IMR-90 (cell line): ENCODE measurements around the gene ADAMTS6. TPM values are rescaled to one million over a fixed set of nuclear protein-coding genes. Genes with fewer than 3 reads are reported as not detected.

Experiments used
- ATAC-seq: fragments of 200-7000 bp; cut with Tn5 transposase; 2 replicates; pipeline ENCODE4 v1.9.1; 2020; ENCODE audit warnings: low read depth, mild to moderate bottlenecking, moderate library complexity
- BruUV-seq: library from RNA; stranded (reverse); fragments of 400-500 nt; replicated peaks from 2 replicates; lab custom pipeline; 2021; lab: Mats Ljungman, UMichigan
- CTCF ChIA-PET: fragments of 300-600 bp; formaldehyde crosslinking; extraction: SDS; loops from one replicate; lab custom pipeline; 2021; ENCODE audit warnings: antibody characterized with exemption; lab: Yijun Ruan, JAX
- POLR2A ChIA-PET: fragments of 300-600 bp; sonication (Branson Sonifier 250); formaldehyde crosslinking; loops from one replicate; lab custom pipeline; 2022; ENCODE audit warnings: antibody characterized with exemption; ENCODE audit not compliant: unreplicated experiment; lab: Charles Lee
- DNase-seq: peaks from one replicate; pipeline ENCODE4 v3.0.0; 2013
- H2AFZ ChIP-seq: replicated peaks from 2 replicates; pipeline ENCODE3; 2013; ENCODE audit warnings: low read length, mild to moderate bottlenecking; ENCODE audit not compliant: poor library complexity
- H2AK5ac ChIP-seq: 2 replicates; pipeline ENCODE4 v1.6.1; 2013; ENCODE audit warnings: low read depth, low read length, inconsistent platforms
- H2AK9ac ChIP-seq: replicated peaks from 2 replicates; pipeline ENCODE3; 2013; ENCODE audit warnings: mild to moderate bottlenecking, low read depth, low read length, moderate library complexity; ENCODE audit not compliant: poor library complexity
- H2BK120ac ChIP-seq: 2 replicates; pipeline ENCODE4 v1.6.1; 2013; ENCODE audit warnings: low read depth, low read length, inconsistent platforms
- H2BK15ac ChIP-seq: 3 replicates; pipeline ENCODE4 v1.6.1; 2013; ENCODE audit warnings: low read depth, low read length, inconsistent platforms
- H2BK20ac ChIP-seq: 2 replicates; pipeline ENCODE4 v1.6.1; 2013; ENCODE audit warnings: low read depth, mild to moderate bottlenecking, inconsistent platforms, low read length, moderate library complexity
- H2BK5ac ChIP-seq: 2 replicates; pipeline ENCODE4 v1.6.1; 2013; ENCODE audit warnings: mild to moderate bottlenecking, low read depth, low read length, inconsistent platforms; ENCODE audit not compliant: poor library complexity, severe bottlenecking
- H3K14ac ChIP-seq: replicated peaks from 2 replicates; pipeline ENCODE4 v1.6.1; 2013; ENCODE audit warnings: low read depth, low read length, inconsistent platforms
- H3K18ac ChIP-seq: 2 replicates; pipeline ENCODE4 v1.6.1; 2013; ENCODE audit warnings: low read depth, low read length, control low read depth
- H3K23ac ChIP-seq: 2 replicates; pipeline ENCODE4 v1.6.1; 2013; ENCODE audit warnings: low read depth, low read length, inconsistent platforms
- H3K27ac ChIP-seq: 2 replicates; pipeline ENCODE4 v1.5.1; 2013; ENCODE audit warnings: mild to moderate bottlenecking, control low read depth, low read length; ENCODE audit not compliant: insufficient read depth
- H3K27me3 ChIP-seq: 2 replicates; pipeline ENCODE4 v1.6.1; 2013; ENCODE audit warnings: low read length; ENCODE audit not compliant: control insufficient read depth, insufficient read depth
- H3K36me3 ChIP-seq: 2 replicates; pipeline ENCODE4 v1.6.1; 2013; ENCODE audit warnings: low read length, mixed read lengths; ENCODE audit not compliant: control insufficient read depth, insufficient read depth
- H3K4ac ChIP-seq: 2 replicates; pipeline ENCODE4 v1.6.1; 2013; ENCODE audit warnings: low read depth, low read length, inconsistent platforms
- H3K4me1 ChIP-seq: 2 replicates; pipeline ENCODE4 v1.6.1; 2013; ENCODE audit warnings: low read length, mixed read lengths; ENCODE audit not compliant: control insufficient read depth, insufficient read depth
- H3K4me2 ChIP-seq: 2 replicates; pipeline ENCODE4 v1.6.1; 2013; ENCODE audit warnings: low read depth, mild to moderate bottlenecking, control low read depth, low read length, moderate library complexity
- H3K4me3 ChIP-seq: 2 replicates; pipeline ENCODE4 v1.5.1; 2013; ENCODE audit warnings: low read depth, mild to moderate bottlenecking, control low read depth, low read length, moderate library complexity; ENCODE audit not compliant: insufficient read depth
- H3K56ac ChIP-seq: 2 replicates; pipeline ENCODE4 v1.6.1; 2013; ENCODE audit warnings: low read length, inconsistent platforms; ENCODE audit not compliant: insufficient read depth; ENCODE audit errors: extremely low read depth
- H3K79me1 ChIP-seq, 2 experiments: 2 replicates each; pipeline ENCODE4 v1.6.1; 2013; ENCODE audit warnings: low read length in 2 of 2, inconsistent platforms in 1 of 2, low read depth in 1 of 2
- H3K9ac ChIP-seq: 2 replicates; pipeline ENCODE4 v1.6.1; 2013; ENCODE audit warnings: low read depth, low read length, control low read depth
- H3K9me1 ChIP-seq: 2 replicates; pipeline ENCODE4 v1.6.1; 2013; ENCODE audit warnings: low read length, inconsistent platforms; ENCODE audit not compliant: insufficient read depth
- H3K9me3 ChIP-seq: 2 replicates; pipeline ENCODE4 v1.6.1; 2013; ENCODE audit warnings: low read length; ENCODE audit not compliant: control insufficient read depth, insufficient read depth
- H4K20me1 ChIP-seq: 2 replicates; pipeline ENCODE4 v1.6.1; 2013; ENCODE audit warnings: low read length, inconsistent platforms; ENCODE audit not compliant: insufficient read depth
- H4K5ac ChIP-seq: 2 replicates; pipeline ENCODE4 v1.6.1; 2013; ENCODE audit warnings: mild to moderate bottlenecking, low read depth, low read length, control low read depth
- H4K8ac ChIP-seq, 2 experiments: 2 replicates each; pipeline ENCODE4 v1.6.1; 2013; ENCODE audit warnings: low read depth in 2 of 2, low read length in 2 of 2, control low read depth in 1 of 2, inconsistent platforms in 1 of 2
- H4K91ac ChIP-seq: 2 replicates; pipeline ENCODE4 v1.6.1; 2013; ENCODE audit warnings: low read depth, low read length, inconsistent platforms; ENCODE audit not compliant: insufficient read depth
- CEBPB ChIP-seq: IDR thresholded peaks from 2 replicates; pipeline ENCODE4 v1.6.1; 2012; ENCODE audit warnings: low read depth, low read length, improper control_type of control experiment
- CHD1 ChIP-seq: IDR thresholded peaks from 2 replicates; pipeline ENCODE4 v1.6.1; 2012; ENCODE audit warnings: low read depth, low read length, improper control_type of control experiment
- CTCF ChIP-seq: conservative IDR thresholded peaks from 2 replicates; pipeline ENCODE4 v1.5.1; 2012; ENCODE audit warnings: mild to moderate bottlenecking, low read depth, low read length, improper control_type of control experiment
- FOS ChIP-seq: fragments of 150-350 bp; IDR thresholded peaks from 2 replicates; pipeline ENCODE4 v1.6.1; 2016; ENCODE audit warnings: low read depth, low read length
- MAFK ChIP-seq: IDR thresholded peaks from 2 replicates; pipeline ENCODE4 v1.6.1; 2012; ENCODE audit warnings: low read depth, low read length, improper control_type of control experiment
- MAZ ChIP-seq: IDR thresholded peaks from 2 replicates; pipeline ENCODE4 v1.6.1; 2012; ENCODE audit warnings: low read depth, mild to moderate bottlenecking, low read length, improper control_type of control experiment, moderate library complexity, borderline replicate concordance
- NFE2L2 ChIP-seq: fragments of 150-350 bp; IDR thresholded peaks from 2 replicates; pipeline ENCODE4 v1.6.1; 2016; ENCODE audit warnings: low read depth, mild to moderate bottlenecking, low read length
- RAD21 ChIP-seq: IDR thresholded peaks from 2 replicates; pipeline ENCODE4 v1.6.1; 2012; ENCODE audit warnings: low read length, improper control_type of control experiment
- RCOR1 ChIP-seq: IDR thresholded peaks from 2 replicates; pipeline ENCODE4 v1.6.1; 2012; ENCODE audit warnings: mild to moderate bottlenecking, low read length, improper control_type of control experiment; ENCODE audit not compliant: insufficient replicate concordance
- RFX5 ChIP-seq: IDR thresholded peaks from 2 replicates; pipeline ENCODE4 v1.8.0; 2012; ENCODE audit warnings: low read depth, mild to moderate bottlenecking, low read length, moderate library complexity
- SMC3 ChIP-seq: fragments of 150-350 bp; IDR thresholded peaks from 2 replicates; pipeline ENCODE4 v1.6.1; 2016; ENCODE audit warnings: low read depth, mild to moderate bottlenecking, antibody characterized with exemption, low read length, moderate library complexity
- USF2 ChIP-seq: fragments of 150-350 bp; IDR thresholded peaks from 2 replicates; pipeline ENCODE4 v1.6.1; 2017; ENCODE audit warnings: mild to moderate bottlenecking, antibody characterized with exemption, low read length, low read depth
- WGBS, 2 experiments: methylation state at CpG; one replicate each; pipeline versions ENCODE4 v1.1.5 to v1.1.7; 2013; ENCODE audit warnings: missing lambda C conversion rate in 2 of 2; ENCODE audit not compliant: insufficient read length in 1 of 2; ENCODE audit errors: extremely low coverage in 2 of 2; 5-methylcytosine and 5-hydroxymethylcytosine counted together
- dilution Hi-C: fragments of 300-500 bp; cut with HindIII; formaldehyde crosslinking; loops from one replicate; pipeline ENCODE4 v1.14.3; 2018; ENCODE audit warnings: low sequenced_read_pairs; ENCODE audit not compliant: unreplicated experiment
- in situ Hi-C: fragments of 300-500 bp; cut with MboI; formaldehyde crosslinking; loops from 3 replicates; pipeline ENCODE4 v1.14.3; 2019; ENCODE audit warnings: low sequenced_read_pairs, inconsistent platforms, mixed read lengths
- intact Hi-C: fragments of 100-400 bp; cut with micrococcal nuclease; formaldehyde crosslinking; loops from 2 replicates; pipeline ENCODE4 v1.10.0; 2022
- polyA plus RNA-seq, 3 experiments: library from polyadenylated mRNA; depleted of rRNA; stranded (reverse); fragments of >200 nt; gene quantifications; 2 replicates each; pipeline ENCODE4 v1.2.3, GENCODE V29; 2012; ENCODE audit warnings: low replicate concordance in 1 of 3
- total RNA-seq: library from RNA; depleted of rRNA; stranded (reverse); fragments of >200 nt; gene quantifications from 2 replicates; pipeline ENCODE4 v1.2.3, GENCODE V29; 2012

Gene ADAMTS6
- total and polyA plus RNA-seq, 2 of the 4 experiments (the other 2 are of a cell fraction), result 23.9 to 173 TPM

GRCh38 chr5:65264420-65264819, 217.3 kb downstream of the ADAMTS6 start:
- ChIA-PET CTCF (no interaction called here), POLR2A (no interaction called here)
- Histone ChIP-seq H3K9me1 (peaks cover 3% of the 10 kb centered on the region; the same call in 1 of the 2 replicates), H4K8ac (no peak overlapping the region), H4K5ac (no peak overlapping the region; the same call in 1 of the 2 replicates), H3K79me1 (peaks cover 0 to 4% of the 10 kb centered on the region in 2 experiments; a peak in 1 of 4 replicates), H2AK9ac (no peak overlapping the region), H3K4me1 (peaks cover 6% of the 10 kb centered on the region), H3K27ac (no peak overlapping the region), H3K4ac (no peak overlapping the region), H2BK15ac (no peak overlapping the region), H3K9me3 (no peaks in the 10 kb centered on the region), H4K20me1 (no peaks in the 10 kb centered on the region), H3K4me2 (no peak overlapping the region), H2BK5ac (no peak overlapping the region), H3K18ac (no peak overlapping the region), H3K36me3 (peaks cover 6% of the 10 kb centered on the region), H2BK20ac (no peak overlapping the region), H3K27me3 (no peaks in the 10 kb centered on the region), H2BK120ac (no peak overlapping the region), H3K23ac (no peak overlapping the region), H3K9ac (no peak overlapping the region), H3K14ac (no peak overlapping the region), H3K56ac (no peak overlapping the region), H2AK5ac (no peak overlapping the region), H4K91ac (no peak overlapping the region), H2AFZ (no peak overlapping the region), H3K4me3 (no peak overlapping the region)
- intact Hi-C loops, result no loop called here
- DNase-seq (no peak), ATAC-seq (no peak)
- in situ Hi-C loops, result no loop called here
- WGBS, 2 experiments, result no CpG with 5 or more reads among the region's 1 CpG
- BruUV-seq, result no TSS peak
- TF ChIP-seq MAFK, result no peak
- no peak for TF ChIP-seq SMC3
- no peak for TF ChIP-seq MAZ
- no peak for TF ChIP-seq CTCF
- TF ChIP-seq RFX5, result no peak
- TF ChIP-seq USF2, result no peak
- no peak for TF ChIP-seq NFE2L2
- no peak for TF ChIP-seq FOS
- TF ChIP-seq RCOR1, result no peak
- no peak for TF ChIP-seq CHD1
- no peak for TF ChIP-seq CEBPB
- no peak for TF ChIP-seq RAD21
- dilution Hi-C loops, result no loop called here
